Activated naive CD8-positive, alpha-beta T cell (primary cell): ENCODE results near the gene ZBTB46.

Experiments used
- H3K27ac Mint-ChIP-seq: one replicate; pipeline ENCODE4 v1.8.0; 2021; ENCODE audit warnings: mixed read lengths
- H3K27me3 Mint-ChIP-seq: one replicate; pipeline ENCODE4 v1.8.0; 2021; ENCODE audit warnings: mixed read lengths
- H3K36me3 Mint-ChIP-seq: one replicate; pipeline ENCODE4 v1.8.0; 2021; ENCODE audit warnings: mixed read lengths
- H3K4me1 Mint-ChIP-seq: one replicate; pipeline ENCODE4 v1.8.0; 2021; ENCODE audit warnings: low read depth, mixed read lengths
- H3K4me3 Mint-ChIP-seq: one replicate; pipeline ENCODE4 v1.8.0; 2021; ENCODE audit warnings: mild to moderate bottlenecking, mixed read lengths
- H3K9me3 Mint-ChIP-seq: one replicate; pipeline ENCODE4 v1.8.0; 2021; ENCODE audit warnings: low read depth, mixed read lengths

The ZBTB46 gene

GRCh38 chr20:63697357-63697867, 133.7 kb downstream of the ZBTB46 start:
- Mint-ChIP-seq H3K4me3 (peak overlapping the region; percentile 42), H3K4me1 (peaks cover 17% of the 10 kb centered on the region), H3K9me3 (no peaks in the 10 kb centered on the region), H3K36me3 (no peaks in the 10 kb centered on the region), H3K27ac (no peak overlapping the region), H3K27me3 (no peaks in the 10 kb centered on the region)

DNA sequence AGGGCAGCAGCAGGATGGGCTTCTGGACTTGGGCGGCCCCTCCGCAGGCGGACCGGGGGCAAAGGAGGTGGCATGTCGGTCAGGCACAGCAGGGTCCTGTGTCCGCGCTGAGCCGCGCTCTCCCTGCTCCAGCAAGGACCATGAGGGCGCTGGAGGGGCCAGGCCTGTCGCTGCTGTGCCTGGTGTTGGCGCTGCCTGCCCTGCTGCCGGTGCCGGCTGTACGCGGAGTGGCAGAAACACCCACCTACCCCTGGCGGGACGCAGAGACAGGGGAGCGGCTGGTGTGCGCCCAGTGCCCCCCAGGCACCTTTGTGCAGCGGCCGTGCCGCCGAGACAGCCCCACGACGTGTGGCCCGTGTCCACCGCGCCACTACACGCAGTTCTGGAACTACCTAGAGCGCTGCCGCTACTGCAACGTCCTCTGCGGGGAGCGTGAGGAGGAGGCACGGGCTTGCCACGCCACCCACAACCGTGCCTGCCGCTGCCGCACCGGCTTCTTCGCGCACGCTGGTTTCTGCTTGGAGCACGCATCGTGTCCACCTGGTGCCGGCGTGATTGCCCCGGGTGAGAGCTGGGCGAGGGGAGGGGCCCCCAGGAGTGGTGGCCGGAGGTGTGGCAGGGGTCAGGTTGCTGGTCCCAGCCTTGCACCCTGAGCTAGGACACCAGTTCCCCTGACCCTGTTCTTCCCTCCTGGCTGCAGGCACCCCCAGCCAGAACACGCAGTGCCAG, 134.3 kb downstream of the ZBTB46 start, which contains the start of gene TNFRSF6B:
Gene TNFRSF6B, plus strand, starts transcription at position 25 of the 729 bp plus-strand sequence. Its CDS starts 116 bp downstream, at position 141.
- H3K9me3 Mint-ChIP-seq: no peaks in the 10 kb centered on the region
- no peaks in the 10 kb centered on the region for H3K27me3 Mint-ChIP-seq
- H3K4me1 Mint-ChIP-seq: peaks cover 17% of the 10 kb centered on the region
- H3K4me3 Mint-ChIP-seq: peak within 1 kb of the TSS; percentile 52
- peak within 1 kb of the TSS; percentile 61 for H3K27ac Mint-ChIP-seq
- H3K36me3 Mint-ChIP-seq: no peaks in the 10 kb centered on the region

DNA sequence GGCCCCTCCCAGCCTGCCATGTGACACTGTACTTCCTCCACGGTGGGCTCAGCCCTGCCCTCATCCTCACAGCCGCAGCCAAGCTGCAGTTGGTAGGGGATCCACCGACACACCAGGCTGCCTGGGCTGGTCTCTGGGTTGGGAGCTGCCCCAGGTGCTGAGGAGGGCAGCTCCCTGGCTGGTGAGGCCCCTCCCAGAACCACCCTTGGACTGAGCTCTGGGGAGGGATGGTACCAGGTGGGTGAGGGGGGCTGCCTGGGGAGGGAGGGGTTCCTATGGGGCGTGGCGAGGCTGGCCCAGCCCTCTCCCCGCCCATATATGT, 134.8 kb downstream of the ZBTB46 start:
- peak overlapping the region; percentile 52 for H3K4me3 Mint-ChIP-seq

DNA sequence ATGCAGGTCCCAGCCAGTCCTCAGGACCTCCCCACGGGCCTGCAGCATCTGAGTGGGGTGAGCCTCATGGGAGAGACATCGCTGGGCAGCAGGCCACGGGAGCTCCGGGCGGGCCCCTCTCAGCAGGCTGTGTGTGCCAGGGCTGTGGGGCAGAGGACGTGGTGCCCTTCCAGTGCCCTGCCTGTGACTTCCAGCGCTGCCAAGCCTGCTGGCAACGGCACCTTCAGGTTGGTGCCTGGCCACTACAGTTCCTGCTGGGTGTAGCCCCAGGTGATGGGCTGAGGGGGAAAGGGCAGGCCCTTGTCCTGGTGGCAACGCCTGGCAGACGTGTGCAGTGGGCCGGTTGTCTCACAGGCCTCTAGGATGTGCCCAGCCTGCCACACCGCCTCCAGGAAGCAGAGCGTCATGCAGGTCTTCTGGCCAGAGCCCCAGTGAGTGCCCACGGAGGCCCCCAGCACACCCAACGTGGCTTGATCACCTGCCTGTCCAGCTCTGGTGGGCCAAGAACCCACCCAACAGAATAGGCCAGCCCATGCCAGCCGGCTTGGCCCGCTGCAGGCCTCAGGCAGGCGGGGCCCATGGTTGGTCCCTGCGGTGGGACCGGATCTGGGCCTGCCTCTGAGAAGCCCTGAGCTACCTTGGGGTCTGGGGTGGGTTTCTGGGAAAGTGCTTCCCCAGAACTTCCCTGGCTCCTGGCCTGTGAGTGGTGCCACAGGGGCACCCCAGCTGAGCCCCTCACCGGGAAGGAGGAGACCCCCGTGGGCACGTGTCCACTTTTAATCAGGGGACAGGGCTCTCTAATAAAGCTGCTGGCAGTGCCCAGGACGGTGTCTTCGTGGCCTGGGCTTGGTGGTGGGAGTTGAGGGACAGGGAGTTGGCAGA, 135.4 kb downstream of the ZBTB46 start:
- H3K4me1 Mint-ChIP-seq: peaks cover 18% of the 10 kb centered on the region
- H3K27me3 Mint-ChIP-seq: no peaks in the 10 kb centered on the region
- H3K4me3 Mint-ChIP-seq: peak overlapping the region; percentile 52
- peak overlapping the region; percentile 61 for H3K27ac Mint-ChIP-seq
- no peaks in the 10 kb centered on the region for H3K36me3 Mint-ChIP-seq
- no peaks in the 10 kb centered on the region for H3K9me3 Mint-ChIP-seq

More for the DNA sequence above, 134.8 kb downstream of the ZBTB46 start:
- peaks cover 18% of the 10 kb centered on the region for H3K4me1 Mint-ChIP-seq
- peak overlapping the region; percentile 61 for H3K27ac Mint-ChIP-seq
- no peaks in the 10 kb centered on the region for H3K9me3 Mint-ChIP-seq
- no peaks in the 10 kb centered on the region for H3K36me3 Mint-ChIP-seq
- H3K27me3 Mint-ChIP-seq: no peaks in the 10 kb centered on the region

DNA sequence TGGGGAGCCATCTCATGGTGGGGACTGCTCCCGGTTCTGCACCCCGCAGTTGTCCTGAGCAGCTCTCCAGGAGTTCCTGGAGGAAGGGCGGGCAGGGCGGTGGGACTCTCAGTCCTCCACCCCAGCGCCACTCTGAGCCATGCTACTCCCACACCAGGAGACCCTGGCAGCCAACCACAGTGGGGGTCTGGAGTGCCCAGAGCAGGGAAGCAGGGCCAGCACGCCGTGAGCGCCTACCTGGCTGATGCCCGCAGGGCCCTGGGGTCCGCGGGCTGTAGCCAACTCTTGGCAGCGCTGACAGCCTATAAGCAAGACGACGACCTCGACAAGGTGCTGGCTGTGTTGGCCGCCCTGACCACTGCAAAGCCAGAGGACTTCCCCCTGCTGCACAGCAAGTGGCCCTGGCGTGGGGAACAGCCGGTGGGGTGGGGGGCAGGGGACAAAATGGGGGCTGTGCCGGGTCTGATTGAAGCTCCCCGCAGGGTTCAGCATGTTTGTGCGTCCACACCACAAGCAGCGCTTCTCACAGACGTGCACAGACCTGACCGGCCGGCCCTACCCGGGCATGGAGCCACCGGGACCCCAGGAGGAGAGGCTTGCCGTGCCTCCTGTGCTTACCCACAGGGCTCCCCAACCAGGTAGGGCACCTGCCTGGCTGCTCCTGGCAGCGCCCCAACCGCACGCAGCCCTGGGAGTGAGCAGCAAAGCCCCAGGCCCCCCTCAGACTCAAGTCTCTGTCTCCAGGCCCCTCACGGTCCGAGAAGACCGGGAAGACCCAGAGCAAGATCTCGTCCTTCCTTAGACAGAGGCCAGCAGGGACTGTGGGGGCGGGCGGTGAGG, 136.3 kb downstream of the ZBTB46 start:
- no peak overlapping the region for H3K27ac Mint-ChIP-seq
- H3K4me1 Mint-ChIP-seq: peaks cover 18% of the 10 kb centered on the region
- H3K4me3 Mint-ChIP-seq: no peak overlapping the region
- no peaks in the 10 kb centered on the region for H3K9me3 Mint-ChIP-seq
- H3K27me3 Mint-ChIP-seq: no peaks in the 10 kb centered on the region
- no peaks in the 10 kb centered on the region for H3K36me3 Mint-ChIP-seq

GRCh38 chr20:63693733-63694583, 137.1 kb downstream of the ZBTB46 start:
- peaks cover 15% of the 10 kb centered on the region for H3K4me1 Mint-ChIP-seq
- H3K27me3 Mint-ChIP-seq: no peaks in the 10 kb centered on the region
- no peaks in the 10 kb centered on the region for H3K9me3 Mint-ChIP-seq
- no peak overlapping the region for H3K4me3 Mint-ChIP-seq
- no peaks in the 10 kb centered on the region for H3K36me3 Mint-ChIP-seq
- H3K27ac Mint-ChIP-seq: peak overlapping the region; percentile 46
